H1 (cell line): ENCODE measurements around the gene PRKCSH. TPM values are rescaled to one million over a fixed set of nuclear protein-coding genes. Genes with fewer than 3 reads are reported as not detected.
A peak's percentile ranks its signal among the peaks of the same experiment; 100 is the strongest.

Experiments used
- CTCF ChIA-PET: fragments of 300-600 bp; sonication (Branson Sonifier 250); formaldehyde crosslinking; loops from one replicate; lab custom pipeline; 2021; ENCODE audit not compliant: partially characterized antibody; lab: Charles Lee
- POLR2A ChIA-PET: fragments of 300-600 bp; sonication (Branson Sonifier 250); formaldehyde crosslinking; loops from one replicate; lab custom pipeline; 2021; ENCODE audit warnings: inconsistent platforms; ENCODE audit not compliant: partially characterized antibody; lab: Charles Lee
- DNase-seq, 2 experiments: peaks; one replicate each; pipeline versions ENCODE4 v3.0.0 to v3.0.0-alpha.2; 2010 to 2022; ENCODE audit warnings: low spot score in 2 of 2, low read depth in 1 of 2, mixed read lengths in 1 of 2
- FAIRE-seq: peaks from 2 replicates; lab custom pipeline; 2011; peaks lifted over from hg19 to GRCh38; lab: Jason Lieb, UNC
- H2AFZ ChIP-seq: 2 replicates; pipeline ENCODE4 v1.8.1; 2012; ENCODE audit warnings: low read length, inconsistent platforms
- H2AK5ac ChIP-seq: 2 replicates; pipeline ENCODE4 v1.6.1; 2013; ENCODE audit warnings: low read depth, low read length
- H2BK120ac ChIP-seq: replicated peaks from 2 replicates; pipeline ENCODE3; 2013; ENCODE audit warnings: low read depth, low read length, inconsistent platforms
- H2BK12ac ChIP-seq: 2 replicates; pipeline ENCODE4 v1.6.1; 2013; ENCODE audit warnings: low read depth, low read length
- H2BK15ac ChIP-seq: 2 replicates; pipeline ENCODE4 v1.6.1; 2013; ENCODE audit warnings: low read length
- H2BK20ac ChIP-seq: 2 replicates; pipeline ENCODE4 v1.6.1; 2013; ENCODE audit warnings: low read length
- H2BK5ac ChIP-seq: 2 replicates; pipeline ENCODE4 v1.6.1; 2013; ENCODE audit warnings: low read depth, low read length
- H3K14ac ChIP-seq: 2 replicates; pipeline ENCODE4 v1.6.1; 2013; ENCODE audit warnings: inconsistent platforms; ENCODE audit not compliant: insufficient read length
- H3K18ac ChIP-seq: 2 replicates; pipeline ENCODE4 v1.6.1; 2013; ENCODE audit warnings: low read length; ENCODE audit errors: extremely low read depth
- H3K23ac ChIP-seq: 2 replicates; pipeline ENCODE4 v1.6.1; 2013; ENCODE audit warnings: inconsistent platforms; ENCODE audit not compliant: insufficient read length
- H3K23me2 ChIP-seq: 2 replicates; pipeline ENCODE4 v1.6.1; 2013; ENCODE audit warnings: low read depth, low read length
- H3K27ac ChIP-seq: 2 replicates; pipeline ENCODE4 v1.6.1; 2011; ENCODE audit warnings: low read depth, low read length, inconsistent platforms
- H3K27me3 ChIP-seq, 4 experiments: replicated peaks in 1 of 4; 1 replicate in 1 of 4; 2 replicates in 3 of 4; pipeline versions ENCODE4 v1.6.1 to v1.8.1; 2011 to 2013; ENCODE audit warnings: low read length in 3 of 4, mild to moderate bottlenecking in 3 of 4, inconsistent platforms in 2 of 4, mixed read lengths in 2 of 4, moderate library complexity in 1 of 4; ENCODE audit not compliant: control insufficient read depth in 3 of 4, insufficient read depth in 3 of 4; ENCODE audit errors: extremely low read depth in 1 of 4
- H3K36me3 ChIP-seq, 4 experiments: 2 replicates each; pipeline versions ENCODE4 v1.6.1 to v1.8.1; 2011 to 2013; ENCODE audit warnings: mild to moderate bottlenecking in 4 of 4, low read length in 3 of 4, moderate library complexity in 2 of 4, control low read depth in 1 of 4, inconsistent platforms in 1 of 4; ENCODE audit not compliant: insufficient read depth in 4 of 4, control insufficient read depth in 2 of 4
- H3K4ac ChIP-seq: replicated peaks from 2 replicates; pipeline ENCODE3; 2013; ENCODE audit warnings: low read length, low read depth, mixed read lengths, inconsistent platforms; ENCODE audit not compliant: insufficient read length
- H3K4me1 ChIP-seq, 4 experiments: replicated peaks in 1 of 4; 1 replicate in 1 of 4; 2 replicates in 3 of 4; pipeline versions ENCODE4 v1.6.1 to v1.8.1; 2011 to 2013; ENCODE audit warnings: low read length in 3 of 4, inconsistent platforms in 2 of 4, mixed read lengths in 1 of 4; ENCODE audit not compliant: insufficient read depth in 4 of 4, control insufficient read depth in 3 of 4
- H3K4me2 ChIP-seq, 2 experiments: 2 replicates each; pipeline versions ENCODE4 v1.6.1 to v1.8.1; 2011 to 2013; ENCODE audit warnings: low read depth in 2 of 2, low read length in 2 of 2, control low read depth in 1 of 2, inconsistent platforms in 1 of 2, mild to moderate bottlenecking in 1 of 2; ENCODE audit not compliant: insufficient read depth in 1 of 2
- H3K4me3 ChIP-seq, 4 experiments: fragments of 200-600, 300-600 bp in 1 of 4; sonication (generic), shearing (Covaris generic), sonication (Bioruptor Twin) in 1 of 4; 2 replicates each; pipeline versions ENCODE4 v1.5.1 to v1.8.1; 2011 to 2016; ENCODE audit warnings: low read length in 4 of 4, low read depth in 3 of 4, control low read depth in 2 of 4, inconsistent platforms in 2 of 4, mild to moderate bottlenecking in 2 of 4, mixed read lengths in 1 of 4, moderate library complexity in 1 of 4; ENCODE audit not compliant: insufficient read depth in 2 of 4; ENCODE audit errors: extremely low read depth in 1 of 4
- H3K56ac ChIP-seq: replicated peaks from 2 replicates; pipeline ENCODE3; 2013; ENCODE audit warnings: low read depth, mild to moderate bottlenecking, mixed read lengths, low read length, inconsistent platforms; ENCODE audit not compliant: insufficient read length
- H3K79me1 ChIP-seq: 2 replicates; pipeline ENCODE4 v1.6.1; 2013; ENCODE audit warnings: low read depth, low read length, control low read depth
- H3K79me2 ChIP-seq, 2 experiments: 2 replicates each; pipeline versions ENCODE4 v1.6.1 to v1.8.1; 2012 to 2013; ENCODE audit warnings: low read length in 2 of 2, mild to moderate bottlenecking in 2 of 2, inconsistent platforms in 1 of 2; ENCODE audit not compliant: insufficient read depth in 2 of 2, control insufficient read depth in 1 of 2
- H3K9ac ChIP-seq, 4 experiments: replicated peaks in 1 of 4; 1 replicate in 1 of 4; 2 replicates in 3 of 4; pipeline versions ENCODE4 v1.6.1 to v1.8.1; 2011 to 2013; ENCODE audit warnings: low read depth in 3 of 4, low read length in 3 of 4, control low read depth in 2 of 4, mild to moderate bottlenecking in 2 of 4, moderate library complexity in 2 of 4, inconsistent platforms in 1 of 4; ENCODE audit errors: extremely low read depth in 1 of 4
- H3K9me3 ChIP-seq, 2 experiments: 2 replicates each; pipeline versions ENCODE4 v1.6.1 to v1.8.1; 2012 to 2013; ENCODE audit warnings: mild to moderate bottlenecking in 2 of 2, moderate library complexity in 2 of 2, control low read depth in 1 of 2, inconsistent platforms in 1 of 2, low read depth in 1 of 2, low read length in 1 of 2, mixed read lengths in 1 of 2; ENCODE audit not compliant: insufficient read depth in 2 of 2
- H4K20me1 ChIP-seq, 2 experiments: replicated peaks in 1 of 2; 2 replicates each; pipeline versions ENCODE3 to v1.8.1; 2011 to 2013; ENCODE audit warnings: inconsistent platforms in 2 of 2, low read length in 2 of 2, mild to moderate bottlenecking in 1 of 2; ENCODE audit not compliant: insufficient read depth in 2 of 2, control insufficient read depth in 1 of 2
- H4K5ac ChIP-seq: 2 replicates; pipeline ENCODE4 v1.6.1; 2013; ENCODE audit warnings: low read length, low read depth, mixed read lengths, inconsistent platforms; ENCODE audit not compliant: insufficient read length
- H4K8ac ChIP-seq: 2 replicates; pipeline ENCODE4 v1.8.0; 2013; ENCODE audit warnings: mild to moderate bottlenecking, moderate library complexity, low read length, inconsistent platforms; ENCODE audit not compliant: insufficient read depth; ENCODE audit errors: extremely low read depth
- H4K91ac ChIP-seq: replicated peaks from 2 replicates; pipeline ENCODE3; 2013; ENCODE audit warnings: low read length, mixed read lengths, inconsistent platforms; ENCODE audit not compliant: insufficient read length
- BCL11A ChIP-seq, 2 experiments: IDR thresholded peaks; one replicate each; pipeline ENCODE4 v1.6.1; 2011; ENCODE audit warnings: low read depth in 2 of 2, low read length in 2 of 2, mild to moderate bottlenecking in 2 of 2
- CBX5 ChIP-seq: fragments of 300-800, 300-1000 bp; sonication (generic); IDR thresholded peaks from 2 replicates; pipeline ENCODE4 v1.7.1; 2016; ENCODE audit warnings: antibody characterized with exemption, low read length, low read depth
- CHD1 ChIP-seq: IDR thresholded peaks from 2 replicates; pipeline ENCODE4 v1.6.1; 2012; ENCODE audit warnings: low read depth, low read length, improper control_type of control experiment
- CREB1 ChIP-seq: IDR thresholded peaks from 2 replicates; pipeline ENCODE4 v1.6.1; 2012; ENCODE audit warnings: inconsistent platforms
- GTF2F1 ChIP-seq: IDR thresholded peaks from 2 replicates; pipeline ENCODE4 v1.6.1; 2012; ENCODE audit warnings: low read depth, low read length, improper control_type of control experiment, borderline replicate concordance
- PHF8 ChIP-seq: fragments of 200-600 bp; sonication (generic); conservative IDR thresholded peaks from 2 replicates; pipeline ENCODE4 v1.7.1; 2012; ENCODE audit warnings: low read depth, mild to moderate bottlenecking, inconsistent platforms, low read length, moderate library complexity
- RFX5 ChIP-seq: IDR thresholded peaks from 2 replicates; pipeline ENCODE4 v1.6.1; 2011; ENCODE audit warnings: low read depth, low read length, improper control_type of control experiment, borderline replicate concordance
- SIX5 ChIP-seq: IDR thresholded peaks from 2 replicates; pipeline ENCODE4 v1.6.1; 2011; ENCODE audit warnings: mild to moderate bottlenecking, low read depth, low read length
- SP4 ChIP-seq: IDR thresholded peaks from 2 replicates; pipeline ENCODE4 v1.6.1; 2012; ENCODE audit warnings: low read length, inconsistent platforms
- TAF1 ChIP-seq: IDR thresholded peaks from 2 replicates; pipeline ENCODE4 v1.6.1; 2011; ENCODE audit warnings: mild to moderate bottlenecking, low read depth, low read length
- TCF12 ChIP-seq: IDR thresholded peaks from 2 replicates; pipeline ENCODE4 v1.6.1; 2011; ENCODE audit warnings: low read depth, mild to moderate bottlenecking, low read length
- WGBS, 2 experiments: shearing (Covaris generic) in 1 of 2; methylation state at CpG; one replicate each; pipeline versions ENCODE4 v1.1.6 to v1.1.7; 2013 to 2015; ENCODE audit warnings: low lambda C conversion rate in 2 of 2, mixed read lengths in 2 of 2, inconsistent platforms in 1 of 2, low coverage in 1 of 2, missing lambda C conversion rate in 1 of 2; ENCODE audit not compliant: insufficient replicate concordance in 2 of 2, insufficient coverage in 1 of 2, insufficient read length in 1 of 2; ENCODE audit errors: extremely low coverage in 1 of 2, missing lambda C conversion rate in 1 of 2; 5-methylcytosine and 5-hydroxymethylcytosine counted together
- polyA plus RNA-seq, 7 experiments: library from polyadenylated mRNA; depleted of rRNA in 3 of 7; stranded (reverse) in 5 of 7; unstranded in 2 of 7; fragments of >200 nt in 5 of 7; fragments of 200-250 nt in 2 of 7; gene quantifications; 1 replicate in 5 of 7; 2 replicates in 1 of 7; 4 replicates in 1 of 7; pipeline versions ENCODE4 v1.2.1 to v1.2.3, GENCODE V29; 2011 to 2013; ENCODE audit warnings: missing spikeins in 2 of 7, mixed read lengths in 2 of 7
- total RNA-seq: library from RNA; stranded (reverse); fragmentation: NEBNext Ultra II Directional; extraction: Animal tissue kit (Norgen Biotek cat#: 25700); gene quantifications from 2 replicates; pipeline ENCODE4 v1.2.1, GENCODE V29; 2021
- TF ChIP-seq, protein P1 (sequence below): IDR thresholded peaks from 2 replicates; pipeline ENCODE4 v1.6.1; 2011; ENCODE audit warnings: low read depth, mild to moderate bottlenecking, low read length; ENCODE audit not compliant: insufficient read depth

The PRKCSH gene
- total and polyA plus RNA-seq, 2 of the 8 experiments (the other 6 are each of a cell fraction or from before 2014, with no cell fraction given) = 97.2 to 337 TPM

GRCh38 chr19:11483366-11484111 lies 48.1 kb downstream of the PRKCSH start:
- no peak overlapping the region for H4K5ac ChIP-seq
- no peak overlapping the region for H2BK5ac ChIP-seq
- no peak overlapping the region for H3K14ac ChIP-seq
- H3K27me3 ChIP-seq = peaks cover 20 to 26% (median 23%) of the 10 kb centered on the region in 4 experiments
- H3K79me1 ChIP-seq = no peaks in the 10 kb centered on the region
- POLR2A ChIA-PET = interaction anchor here (1.3 to 3.1 kb wide), 5 partner anchors 19 to 60 kb away, joined by 4 to 14 read pairs (median 4); no protein-coding TSS in a partner anchor
- no peak overlapping the region for H2BK20ac ChIP-seq
- no peak overlapping the region for H2AFZ ChIP-seq
- no peak overlapping the region for H3K56ac ChIP-seq
- CTCF ChIA-PET = interaction anchor here (0.8 to 6.4 kb wide), 19 partner anchors 12 to 210 kb away, joined by 3 to 37 read pairs (median 6); partner anchors contain the start of genes CNN1 and EPOR
- peaks cover 0 to 17% (median 5%) of the 10 kb centered on the region in 4 experiments; a peak in 5 of 7 replicates for H3K4me1 ChIP-seq
- H3K9ac ChIP-seq = no peak overlapping the region
- 0 out of 2 replicates have a peak overlapping the region, but pooled peaks have one; percentile 28 for H4K8ac ChIP-seq
- no peak overlapping the region; a peak in 1 of 4 replicates for H3K4me2 ChIP-seq
- no peak overlapping the region for H3K4me3 ChIP-seq
- no peak overlapping the region for H3K23ac ChIP-seq
- DNase-seq = no peak
- no peaks in the 10 kb centered on the region; a peak in 1 of 8 replicates for H3K36me3 ChIP-seq
- H2BK12ac ChIP-seq = no peak overlapping the region
- H3K18ac ChIP-seq = no peak overlapping the region
- H3K79me2 ChIP-seq = no peaks in the 10 kb centered on the region
- H3K27ac ChIP-seq = no peak overlapping the region
- no peak overlapping the region for H2AK5ac ChIP-seq
- FAIRE-seq = no peak
- peaks cover 7% of the 10 kb centered on the region; the same call in 1 of the 2 replicates for H3K23me2 ChIP-seq
- H2BK15ac ChIP-seq = no peak overlapping the region
- 93% methylated on average over 13 of the region's 57 CpGs; no CpG with 5 or more reads in 1 of the 2 experiments for WGBS, 2 experiments
- no peak overlapping the region for H4K91ac ChIP-seq
- no peak overlapping the region for H2BK120ac ChIP-seq
- H3K9me3 ChIP-seq = no peaks in the 10 kb centered on the region; a peak in 1 of 4 replicates
- H4K20me1 ChIP-seq = peaks cover 0 to 9% of the 10 kb centered on the region in 2 experiments
- no peak overlapping the region for H3K4ac ChIP-seq
- TF ChIP-seq GTF2F1 (no peak), SP4 (no peak), RFX5 (no peak), BCL11A (IDR thresholded peaks at IDR 0.05; ENCODE audit: low read depth in 2 of 2, low read length in 2 of 2) (no peak), CREB1 (no peak), CHD1 (no peak), CBX5 (no peak), TCF12 (no peak), SIX5 (no peak), TAF1 (no peak), PHF8 (no peak)
- TF ChIP-seq, protein P1, sequence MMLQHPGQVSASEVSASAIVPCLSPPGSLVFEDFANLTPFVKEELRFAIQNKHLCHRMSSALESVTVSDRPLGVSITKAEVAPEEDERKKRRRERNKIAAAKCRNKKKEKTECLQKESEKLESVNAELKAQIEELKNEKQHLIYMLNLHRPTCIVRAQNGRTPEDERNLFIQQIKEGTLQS = no peak
